ACC112 (cell line): Measurements from ENCODE around the gene CRTC1.

Source experiments
- H2AFZ ChIP-seq: fragments of 200-600 bp; sonication (generic); one replicate; pipeline ENCODE4 v1.6.0; 2017; ENCODE audit warnings: antibody characterized with exemption, low read length; ENCODE audit not compliant: unreplicated experiment
- H3K27ac ChIP-seq: fragments of 200-600 bp; sonication (generic); 2 replicates; pipeline ENCODE4 v1.5.1; 2014; ENCODE audit warnings: low read depth, mild to moderate bottlenecking, antibody characterized with exemption, low read length, moderate library complexity
- H3K27me3 ChIP-seq: fragments of 200-600 bp; sonication (generic); 2 replicates; pipeline ENCODE4 v1.6.1; 2014; ENCODE audit warnings: mild to moderate bottlenecking, antibody characterized with exemption, low read length, moderate library complexity, mixed read lengths; ENCODE audit not compliant: insufficient read depth
- H3K36me3 ChIP-seq: fragments of 200-600 bp; sonication (generic); 2 replicates; pipeline ENCODE4 v1.6.1; 2016; ENCODE audit warnings: mild to moderate bottlenecking, antibody characterized with exemption, low read length, moderate library complexity, mixed read lengths; ENCODE audit not compliant: insufficient read depth
- H3K4me1 ChIP-seq: fragments of 200-600 bp; sonication (generic); one replicate; pipeline ENCODE4 v1.6.1; 2016; ENCODE audit warnings: low read length, mixed read lengths; ENCODE audit not compliant: insufficient read depth, unreplicated experiment, control insufficient read depth
- H3K4me3 ChIP-seq: fragments of 200-600 bp; sonication (generic); 2 replicates; pipeline ENCODE4 v1.5.1; 2014; ENCODE audit warnings: mild to moderate bottlenecking, low read depth, low read length
- H3K79me2 ChIP-seq: fragments of 200-600 bp; sonication (generic); one replicate; pipeline ENCODE4 v1.6.0; 2016; ENCODE audit warnings: low read length; ENCODE audit not compliant: control insufficient read depth, unreplicated experiment, insufficient read depth

Gene CRTC1

DNA sequence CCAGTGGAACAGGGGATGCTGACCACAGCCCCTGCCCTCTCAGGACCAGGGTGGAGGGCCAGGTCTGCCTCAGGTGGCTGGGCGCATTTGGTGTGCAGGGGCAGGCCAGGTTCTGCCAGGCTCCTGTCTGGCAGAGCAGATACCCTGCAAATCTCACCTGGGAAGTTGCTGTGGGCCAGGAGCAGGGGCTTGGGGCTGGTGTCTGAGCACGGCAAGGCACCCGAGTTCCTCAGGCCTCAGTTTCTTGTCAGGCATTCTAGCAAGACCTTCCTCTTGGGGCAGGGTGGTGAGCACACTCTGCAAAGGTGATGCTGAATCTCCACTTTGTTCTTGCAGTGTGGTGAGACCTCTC is 1.1 kb downstream of the CRTC1 start:
- peak overlapping the region; percentile 81; the same call in 1 of the 2 replicates for H3K4me3 ChIP-seq
- H3K27ac ChIP-seq = no peak overlapping the region
- peaks cover 12% of the 10 kb centered on the region for H3K79me2 ChIP-seq
- H3K4me1 ChIP-seq = peaks cover 12% of the 10 kb centered on the region
- H3K36me3 ChIP-seq = no peaks in the 10 kb centered on the region
- H2AFZ ChIP-seq = no peak overlapping the region
- no peaks in the 10 kb centered on the region for H3K27me3 ChIP-seq

DNA sequence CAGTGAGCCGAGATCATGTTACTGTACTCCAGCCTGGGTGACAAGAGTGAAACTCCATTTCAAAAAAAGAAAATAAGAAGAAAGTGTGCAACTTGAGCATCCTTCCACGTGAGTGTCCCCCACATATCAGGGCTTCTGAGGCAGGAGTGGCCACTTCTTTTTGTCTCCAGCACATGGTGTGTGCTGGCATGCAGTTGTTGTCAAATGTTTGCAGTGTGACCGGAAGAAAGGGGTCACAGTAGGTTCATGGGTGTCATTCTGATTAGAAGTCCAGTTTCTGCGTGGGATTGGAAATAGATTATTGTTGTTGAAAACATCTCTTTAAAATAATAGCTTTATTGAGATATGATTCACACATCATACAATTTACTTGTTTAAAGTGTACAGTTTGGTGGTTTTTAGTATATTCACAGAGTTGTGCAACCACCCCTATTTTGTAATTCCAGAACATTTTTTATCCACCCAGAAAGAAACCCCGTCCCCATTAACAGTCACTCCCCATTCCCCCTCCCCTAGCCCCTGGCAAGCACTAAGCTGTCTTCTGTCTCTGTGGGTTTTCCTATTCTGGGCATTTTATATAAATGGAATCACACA is 2.2 kb downstream of the CRTC1 start:
- no peak overlapping the region for H3K4me3 ChIP-seq
- no peaks in the 10 kb centered on the region for H3K27me3 ChIP-seq
- no peak overlapping the region for H3K27ac ChIP-seq
- H3K36me3 ChIP-seq = no peaks in the 10 kb centered on the region
- H3K79me2 ChIP-seq = peaks cover 19% of the 10 kb centered on the region
- H3K4me1 ChIP-seq = peaks cover 12% of the 10 kb centered on the region
- no peak overlapping the region for H2AFZ ChIP-seq

DNA sequence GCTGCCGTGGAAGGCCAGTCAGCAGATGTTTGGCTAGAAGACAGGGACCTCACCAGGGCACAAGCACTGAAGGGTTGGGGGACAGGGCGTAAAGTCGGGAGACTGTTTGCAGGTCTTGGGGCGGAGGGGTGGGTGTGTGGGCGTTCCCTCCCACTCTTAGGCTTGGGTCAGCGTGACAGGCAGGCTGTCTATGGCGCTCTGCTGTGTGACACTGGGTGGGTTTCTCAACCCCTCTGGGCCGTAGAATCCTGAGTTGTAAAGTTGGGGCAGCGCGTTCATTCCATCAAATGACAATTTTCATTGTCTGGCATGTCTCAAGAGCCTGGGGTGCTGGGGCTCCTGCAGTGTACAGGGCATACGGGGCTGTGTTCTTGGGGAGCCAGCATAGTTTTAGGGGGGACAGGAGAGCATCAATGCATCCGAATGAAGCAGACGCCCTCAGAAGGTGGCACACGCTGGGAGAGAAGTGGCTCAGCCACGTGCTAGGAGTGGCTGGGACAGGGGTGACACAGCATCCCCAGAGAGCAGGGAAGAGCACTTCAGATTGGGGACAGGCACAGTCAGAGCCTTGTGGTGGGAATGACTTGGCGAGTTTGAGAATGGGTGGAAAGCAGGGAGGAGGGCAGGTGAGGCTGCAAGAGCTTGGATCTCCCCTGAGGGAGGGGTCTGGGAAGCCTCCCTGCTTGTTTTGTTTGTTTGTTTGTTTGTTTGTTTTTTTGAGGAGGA is 4.4 kb downstream of the CRTC1 start:
- Histone ChIP-seq H3K27ac (no peak overlapping the region), H3K27me3 (no peaks in the 10 kb centered on the region), H3K79me2 (peaks cover 19% of the 10 kb centered on the region), H2AFZ (no peak overlapping the region), H3K4me3 (no peak overlapping the region), H3K36me3 (no peaks in the 10 kb centered on the region), H3K4me1 (peaks cover 12% of the 10 kb centered on the region)

DNA sequence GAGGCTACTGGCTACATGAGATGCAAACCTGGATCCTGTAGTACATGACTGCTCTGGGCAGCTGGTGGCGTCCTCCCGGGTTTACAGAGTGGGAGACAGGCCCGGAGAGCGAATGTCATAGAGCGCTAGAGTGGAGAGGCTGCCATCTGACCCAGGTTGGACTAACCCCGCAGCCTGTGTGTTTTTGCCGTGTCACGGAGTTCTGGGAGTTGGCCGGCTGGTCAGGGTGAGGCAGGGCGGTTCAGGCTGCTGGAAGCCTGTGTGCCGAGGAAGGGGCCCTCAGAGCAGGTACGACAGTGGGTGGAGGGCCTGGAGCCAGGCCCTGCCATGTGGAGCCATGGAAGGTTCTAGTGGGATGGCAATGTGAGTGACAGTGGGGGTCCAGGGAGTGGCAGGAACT is 12.5 kb downstream of the CRTC1 start:
- Histone ChIP-seq H3K79me2 (no peaks in the 10 kb centered on the region), H3K27ac (no peak overlapping the region), H3K27me3 (no peaks in the 10 kb centered on the region), H2AFZ (no peak overlapping the region), H3K4me3 (no peak overlapping the region), H3K4me1 (no peaks in the 10 kb centered on the region), H3K36me3 (no peaks in the 10 kb centered on the region)

DNA sequence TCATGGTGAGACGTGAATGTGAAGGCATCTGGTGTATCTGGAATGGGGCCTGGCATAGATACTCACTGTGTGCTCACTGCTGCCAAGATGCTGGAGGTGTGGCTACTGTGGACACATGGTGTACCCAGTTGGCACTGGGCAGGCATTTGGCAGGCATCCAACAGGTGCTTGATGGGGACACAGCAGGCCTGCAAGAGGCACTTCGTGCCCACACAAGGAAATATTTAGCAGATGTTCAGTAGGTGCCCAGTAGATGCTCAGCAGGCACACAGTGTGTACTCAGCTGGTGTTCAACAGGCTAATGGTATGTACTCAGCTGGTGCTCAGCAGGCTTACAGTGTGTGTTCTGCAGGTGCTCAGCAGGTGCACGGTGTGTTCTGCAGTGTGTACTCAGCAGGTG is 14.2 kb downstream of the CRTC1 start:
- Histone ChIP-seq H3K4me1 (peaks cover 4% of the 10 kb centered on the region), H3K79me2 (no peaks in the 10 kb centered on the region), H3K27ac (no peak overlapping the region), H3K4me3 (no peak overlapping the region), H2AFZ (no peak overlapping the region), H3K27me3 (no peaks in the 10 kb centered on the region), H3K36me3 (no peaks in the 10 kb centered on the region)

DNA sequence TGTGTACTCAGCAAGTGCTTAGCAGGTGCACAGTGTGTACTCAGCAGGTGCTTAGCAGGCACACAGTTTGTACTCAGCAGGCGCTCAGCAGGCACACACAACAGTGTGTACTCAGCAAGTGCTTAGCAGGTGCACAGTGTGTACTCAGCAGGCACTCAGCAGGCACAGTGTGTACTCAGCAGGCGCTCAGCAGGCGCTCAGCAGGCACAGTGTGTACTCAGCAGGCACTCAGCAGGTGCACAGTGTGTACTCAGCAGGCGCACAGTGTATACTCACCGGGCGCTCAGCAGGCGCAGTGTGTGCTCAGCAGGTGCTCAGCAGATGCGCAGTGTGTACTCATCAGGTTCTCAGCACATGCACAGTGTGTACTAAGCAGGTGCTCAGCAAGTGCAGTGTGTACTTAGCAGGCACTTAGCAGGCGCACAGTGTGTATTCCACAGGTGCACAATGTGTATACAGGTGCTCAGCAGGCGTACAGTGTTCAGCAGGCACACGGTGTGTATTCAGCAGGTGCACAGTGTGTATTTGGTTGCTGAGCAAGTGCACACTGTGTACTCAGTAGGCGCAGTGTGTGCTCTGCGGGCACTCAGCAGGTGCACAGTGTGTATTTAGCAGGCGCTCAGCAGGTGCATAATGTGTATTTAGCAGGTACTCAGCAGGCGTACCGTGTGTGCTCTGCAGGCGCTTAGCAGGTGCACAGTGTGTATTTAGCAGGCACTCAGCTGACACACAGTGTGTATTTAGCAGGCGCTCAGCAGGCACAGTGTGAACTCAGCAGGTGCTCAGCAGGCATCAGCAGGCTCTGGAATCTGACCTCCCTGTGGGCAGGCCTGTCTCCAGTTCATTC is 15.1 kb downstream of the CRTC1 start:
- no peaks in the 10 kb centered on the region for H3K36me3 ChIP-seq
- no peaks in the 10 kb centered on the region for H3K27me3 ChIP-seq
- no peak overlapping the region for H3K27ac ChIP-seq
- H3K4me1 ChIP-seq = peaks cover 4% of the 10 kb centered on the region
- no peaks in the 10 kb centered on the region for H3K79me2 ChIP-seq
- no peak overlapping the region for H2AFZ ChIP-seq
- no peak overlapping the region for H3K4me3 ChIP-seq

DNA sequence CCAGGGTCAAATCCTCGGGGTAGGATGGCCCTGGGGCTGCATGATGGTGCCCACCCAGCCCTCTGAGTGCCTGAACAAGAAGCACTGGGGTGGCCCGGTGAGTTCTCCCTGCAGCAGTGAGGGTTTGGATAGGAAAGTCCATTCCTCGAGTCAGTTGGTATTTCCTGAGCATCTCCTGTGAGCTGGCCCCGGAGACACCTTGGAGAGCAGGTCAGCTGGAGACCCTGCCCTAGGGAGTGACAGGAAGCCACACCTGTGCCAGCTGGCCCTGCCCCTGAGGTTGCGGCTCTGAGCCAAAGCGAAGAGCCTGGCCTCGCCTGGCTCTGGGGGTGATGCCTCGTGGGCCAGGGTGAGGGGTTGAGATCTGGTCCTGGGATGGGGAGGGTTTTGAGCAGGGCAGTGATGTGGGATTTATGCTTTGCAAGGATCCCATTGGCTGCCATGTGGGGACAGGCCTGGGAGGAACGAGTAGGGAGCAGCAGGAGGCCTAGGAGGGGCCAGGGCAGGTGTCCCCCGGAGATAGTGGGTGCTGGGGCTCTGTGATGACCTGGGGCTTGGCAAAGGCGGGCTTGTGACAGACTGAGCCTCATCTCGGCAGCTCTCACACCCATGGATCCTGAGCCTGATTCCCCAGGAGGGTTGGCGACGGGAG is 16.0 kb downstream of the CRTC1 start:
- H3K36me3 ChIP-seq = no peaks in the 10 kb centered on the region
- no peak overlapping the region for H2AFZ ChIP-seq
- peaks cover 4% of the 10 kb centered on the region for H3K4me1 ChIP-seq
- no peaks in the 10 kb centered on the region for H3K79me2 ChIP-seq
- no peak overlapping the region for H3K4me3 ChIP-seq
- H3K27me3 ChIP-seq = no peaks in the 10 kb centered on the region
- H3K27ac ChIP-seq = no peak overlapping the region

DNA sequence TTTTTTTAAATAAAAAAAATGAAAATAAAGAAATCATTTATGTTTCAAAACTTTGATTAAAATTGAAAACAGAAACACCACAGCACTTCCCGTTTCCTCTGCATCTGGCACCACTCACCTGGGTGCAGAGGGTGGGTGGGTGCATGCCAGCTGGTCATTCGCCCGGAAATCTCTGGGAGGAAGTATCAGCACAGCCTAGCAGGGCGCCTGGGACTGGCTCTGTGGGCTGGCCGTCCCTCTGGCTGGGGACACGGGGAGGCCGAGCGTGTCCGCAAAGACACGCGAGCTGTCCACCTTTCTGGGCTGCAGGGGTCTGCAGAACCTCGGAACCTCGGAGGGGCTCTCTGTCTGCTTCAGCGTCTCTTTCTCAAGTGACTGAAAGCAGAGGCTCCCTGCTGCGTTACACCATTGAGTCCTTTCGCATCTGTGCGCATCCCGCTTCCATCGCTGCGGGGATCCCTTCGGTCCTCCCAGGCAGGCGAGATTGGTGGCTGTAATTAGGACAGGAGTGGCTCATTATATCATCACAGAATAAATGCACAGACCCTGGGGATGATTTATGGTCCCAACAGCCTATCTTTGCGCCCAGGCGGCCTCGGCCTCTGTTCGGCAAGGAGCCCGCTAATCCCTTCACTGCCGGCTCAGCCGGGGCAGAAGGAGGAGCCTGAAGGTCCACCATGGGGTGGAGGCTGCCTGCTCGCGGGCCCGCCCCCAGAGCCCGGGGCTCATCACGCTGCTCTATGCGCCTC is 17.2 kb downstream of the CRTC1 start:
- Histone ChIP-seq H3K79me2 (no peaks in the 10 kb centered on the region), H2AFZ (peak overlapping the region; percentile 43), H3K4me3 (peak overlapping the region; percentile 74), H3K27me3 (no peaks in the 10 kb centered on the region), H3K36me3 (no peaks in the 10 kb centered on the region), H3K4me1 (peaks cover 4% of the 10 kb centered on the region), H3K27ac (no peak overlapping the region)

DNA sequence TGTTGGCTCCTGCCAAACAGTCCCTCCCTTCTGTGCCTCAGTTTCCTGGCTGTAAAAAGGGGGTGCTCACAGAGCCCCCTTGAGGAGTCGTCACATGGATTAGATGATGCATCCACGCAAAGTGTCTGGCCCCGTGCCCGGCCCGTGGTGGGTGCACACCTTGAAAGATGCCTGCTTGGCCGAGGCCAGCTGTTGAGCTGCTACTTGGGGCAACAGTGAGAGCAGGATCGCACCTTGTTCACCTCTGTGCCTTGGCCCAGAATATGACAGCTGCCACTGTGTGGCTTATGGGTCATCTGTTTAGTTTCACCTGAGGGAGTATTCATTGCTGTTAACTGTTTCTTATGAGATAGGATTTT is 17.7 kb downstream of the CRTC1 start:
- no peaks in the 10 kb centered on the region for H3K27me3 ChIP-seq
- H3K4me3 ChIP-seq = peak overlapping the region; percentile 74
- H3K36me3 ChIP-seq = no peaks in the 10 kb centered on the region
- H3K4me1 ChIP-seq = peaks cover 4% of the 10 kb centered on the region
- H3K79me2 ChIP-seq = no peaks in the 10 kb centered on the region
- H2AFZ ChIP-seq = peak overlapping the region; percentile 43
- no peak overlapping the region for H3K27ac ChIP-seq

DNA sequence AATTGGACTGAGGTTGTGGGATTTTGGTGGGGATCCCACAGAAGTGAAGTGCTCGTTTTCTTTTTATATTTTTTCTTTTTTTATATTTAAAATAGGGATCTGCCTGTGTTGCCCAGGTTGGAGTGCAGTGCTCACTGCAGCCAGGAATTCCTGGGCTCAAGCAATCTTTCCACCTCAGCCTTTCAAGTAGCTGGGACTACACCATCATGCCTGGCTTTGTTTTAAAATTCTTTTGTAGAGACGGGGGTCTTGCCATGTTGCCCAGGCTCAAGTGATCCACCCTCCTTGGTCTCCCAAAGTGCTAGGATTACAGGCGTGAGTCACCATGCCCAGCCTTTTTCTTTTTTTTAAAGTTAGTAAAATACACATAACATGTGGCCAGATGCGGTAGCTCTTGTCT is 20.6 kb downstream of the CRTC1 start:
- peaks cover 4% of the 10 kb centered on the region for H3K4me1 ChIP-seq
- no peak overlapping the region for H3K27ac ChIP-seq
- no peak overlapping the region for H3K4me3 ChIP-seq

More for the DNA sequence above, 20.6 kb downstream of the CRTC1 start:
- Histone ChIP-seq H2AFZ (no peak overlapping the region), H3K27me3 (no peaks in the 10 kb centered on the region), H3K36me3 (no peaks in the 10 kb centered on the region), H3K79me2 (peaks cover 5% of the 10 kb centered on the region)
